ENCODE data around the gene TTLL11.

The TTLL11 gene

GRCh38 chr9:121773286-121773953 is 319.7 kb downstream of the TTLL11 start:
- H3K9me3 ChIP-seq (ENCODE audit: insufficient read depth, low read depth, low read length), result no peaks in the 10 kb centered on the region
- H3F3A ChIP-seq (ENCODE audit: low read depth), result no peaks in the 10 kb centered on the region
- H2AFZ ChIP-seq (ENCODE audit: low read length), result no peak overlapping the region
- no peaks in the 10 kb centered on the region for H3K4me1 ChIP-seq (ENCODE audit: insufficient read depth, low read length, poor library complexity, severe bottlenecking)
- TF ChIP-seq CTCF (conservative IDR thresholded peaks at IDR 0.05; ENCODE audit: low read length) (no peak), EZH2phosphoT487 (IDR thresholded peaks at IDR 0.05; ENCODE audit: borderline replicate concordance) (no peak)
- H3K9me2 ChIP-seq (replicated peaks; ENCODE audit: low read depth, low read length), result no peaks in the 10 kb centered on the region
- H3K27me3 ChIP-seq (ENCODE audit: insufficient read depth, low read length, poor library complexity, severe bottlenecking), result no peaks in the 10 kb centered on the region
- H3K9ac ChIP-seq (ENCODE audit: low read depth, low read length, poor library complexity, severe bottlenecking), result no peak overlapping the region
- no peak overlapping the region for H3K4me2 ChIP-seq (ENCODE audit: low read depth, low read length, poor library complexity, severe bottlenecking)
- H4K20me1 ChIP-seq (ENCODE audit: insufficient read depth, low read length, poor library complexity, severe bottlenecking), result no peaks in the 10 kb centered on the region
- H3K36me3 ChIP-seq (ENCODE audit: insufficient read depth, low read length), result peaks cover 64% of the 10 kb centered on the region; the same call in 1 of the 2 replicates
- H3K4me3 ChIP-seq (ENCODE audit: low read length, poor library complexity, severe bottlenecking), result no peak overlapping the region
- no peaks in the 10 kb centered on the region for H3K79me2 ChIP-seq (ENCODE audit: insufficient read depth, low read length)

GRCh38 chr9:121772600-121773285 is 320.4 kb downstream of the TTLL11 start:
- Histone ChIP-seq H3F3A (ENCODE audit: low read depth) (no peaks in the 10 kb centered on the region), H3K9me3 (ENCODE audit: insufficient read depth, low read depth, low read length) (no peaks in the 10 kb centered on the region), H3K79me2 (ENCODE audit: insufficient read depth, low read length) (no peaks in the 10 kb centered on the region), H3K9ac (ENCODE audit: low read depth, low read length, poor library complexity, severe bottlenecking) (no peak overlapping the region), H3K4me2 (ENCODE audit: low read depth, low read length, poor library complexity, severe bottlenecking) (no peak overlapping the region), H2AFZ (ENCODE audit: low read length) (no peak overlapping the region), H4K20me1 (ENCODE audit: insufficient read depth, low read length, poor library complexity, severe bottlenecking) (no peaks in the 10 kb centered on the region), H3K4me1 (ENCODE audit: insufficient read depth, low read length, poor library complexity, severe bottlenecking) (no peaks in the 10 kb centered on the region), H3K27me3 (ENCODE audit: insufficient read depth, low read length, poor library complexity, severe bottlenecking) (no peaks in the 10 kb centered on the region), H3K36me3 (ENCODE audit: insufficient read depth, low read length) (peaks cover 66% of the 10 kb centered on the region; the same call in 1 of the 2 replicates), H3K4me3 (ENCODE audit: low read length, poor library complexity, severe bottlenecking) (no peak overlapping the region), H3K9me2 (replicated peaks; ENCODE audit: low read depth, low read length) (no peaks in the 10 kb centered on the region)
- TF ChIP-seq EZH2phosphoT487 (IDR thresholded peaks at IDR 0.05; ENCODE audit: borderline replicate concordance), result no peak
- no peak for TF ChIP-seq CTCF (conservative IDR thresholded peaks at IDR 0.05; ENCODE audit: low read length)

Data from Loucy (cell line).